HG02588 (cell line): ENCODE results near the gene CC2D1B.

Source experiments
- ATAC-seq: cut with Tn5 transposase; IDR thresholded peaks from one replicate; pipeline ENCODE4 v1.9.1; 2021; ENCODE audit warnings: mild to moderate bottlenecking, moderate library complexity; ENCODE audit not compliant: unreplicated experiment

The CC2D1B gene

GRCh38 chr1:52359676-52360594, 6.1 kb downstream of the CC2D1B start:
- no peak for ATAC-seq

- ATAC-seq, result no peak
Observed at GRCh38 chr1:52358851-52359497, 7.0 kb downstream of the CC2D1B start.

GRCh38 chr1:52357397-52357796, 8.6 kb downstream of the CC2D1B start:
- no peak for ATAC-seq

GRCh38 chr1:52356818-52357355, 9.1 kb downstream of the CC2D1B start:
- ATAC-seq, result no peak

- no peak for ATAC-seq
Observed at GRCh38 chr1:52355847-52356505, 10.0 kb downstream of the CC2D1B start.

- ATAC-seq, result no peak
Observed at GRCh38 chr1:52355436-52355835, 10.6 kb downstream of the CC2D1B start.

- no peak for ATAC-seq
Observed at GRCh38 chr1:52352690-52353089, 13.3 kb downstream of the CC2D1B start.

- ATAC-seq, result no peak
Observed at GRCh38 chr1:52348704-52349300, 17.2 kb downstream of the CC2D1B start.

- no peak for ATAC-seq
Observed at GRCh38 chr1:52346653-52347052, 19.4 kb downstream of the CC2D1B start.

GRCh38 chr1:52345252-52345651, 20.8 kb downstream of the CC2D1B start:
- ATAC-seq, result no peak

GRCh38 chr1:52343979-52344378, 22.0 kb downstream of the CC2D1B start:
- no peak for ATAC-seq

GRCh38 chr1:52341655-52342260, 24.2 kb downstream of the CC2D1B start:
- ATAC-seq, result no peak

GRCh38 chr1:52337439-52337838, 28.6 kb downstream of the CC2D1B start:
- ATAC-seq, result no peak

GRCh38 chr1:52334906-52335528, 31.0 kb downstream of the CC2D1B start:
- ATAC-seq, result no peak

- ATAC-seq, result no peak
Observed at GRCh38 chr1:52332411-52332810, 33.6 kb downstream of the CC2D1B start.

GRCh38 chr1:52328615-52329014, 37.4 kb downstream of the CC2D1B start:
- no peak for ATAC-seq

GRCh38 chr1:52325786-52326185, 40.2 kb downstream of the CC2D1B start:
- no peak for ATAC-seq

- no peak for ATAC-seq
Observed at GRCh38 chr1:52323731-52324130, 42.3 kb downstream of the CC2D1B start.

GRCh38 chr1:52321061-52321460, 44.9 kb downstream of the CC2D1B start:
- ATAC-seq, result no peak
